Colonic mucosa (tissue), 4 donors: ENCODE data around the gene MTA3. TPM values are rescaled to one million over a fixed set of nuclear protein-coding genes. Genes with fewer than 3 reads are reported as not detected.

Experiments
- DNase-seq: peaks from one replicate; pipeline ENCODE4 v3.0.0-alpha.2; 2020
- H3K27ac ChIP-seq: fragments of 200-600 bp; one replicate; pipeline ENCODE4 v1.8.0; 2021
- H3K27me3 ChIP-seq: fragments of 200-600 bp; one replicate; pipeline ENCODE4 v1.8.0; 2021
- H3K36me3 ChIP-seq: fragments of 200-600 bp; one replicate; pipeline ENCODE4 v1.8.0; 2021
- H3K4me1 ChIP-seq: fragments of 200-600 bp; one replicate; pipeline ENCODE4 v1.8.0; 2021; ENCODE audit warnings: mild to moderate bottlenecking
- H3K4me3 ChIP-seq: fragments of 200-600 bp; one replicate; pipeline ENCODE4 v1.8.0; 2021
- H3K9ac ChIP-seq, 2 donors: one replicate each; pipeline ENCODE4 v1.7.0; 2013; ENCODE audit warnings: control low read depth in 2 of 2, low read depth in 2 of 2, low read length in 2 of 2
- H3K9me3 ChIP-seq: fragments of 200-600 bp; one replicate; pipeline ENCODE4 v1.8.0; 2021
- CTCF ChIP-seq: fragments of 200-600 bp; IDR thresholded peaks from one replicate; pipeline ENCODE4 v1.8.0; 2022; ENCODE audit warnings: antibody characterized with exemption, mild to moderate bottlenecking
- intact Hi-C: fragments of 100-400 bp; cut with DNase I; formaldehyde crosslinking; loops from one replicate; pipeline ENCODE4 v1.14.1; 2022
- total RNA-seq, 2 donors: library from RNA; stranded (reverse); fragmentation: NEBNext Ultra II Directional in 1 of 2; extraction: Animal tissue kit (Norgen Biotek cat#: 25700) in 1 of 2; gene quantifications; one replicate each; pipeline ENCODE4 v1.2.1, GENCODE V29; 2021
- donor health status: healthy.
- donor health status: DM: no; HTN: no; CAD: no.
- donor health status: DM: no; HTN: no; CAD: no.

MTA3 gene
- total RNA-seq, 2 donors from 2014 or later = 41.4 to 46.2 TPM

- intact Hi-C loops = no loop called here
- Histone ChIP-seq H3K27me3 (no peaks in the 10 kb centered on the region), H3K9ac (no peak overlapping the region), H3K4me1 (no peaks in the 10 kb centered on the region), H3K9me3 (no peaks in the 10 kb centered on the region), H3K4me3 (no peak overlapping the region), H3K27ac (no peak overlapping the region), H3K36me3 (no peaks in the 10 kb centered on the region)
- DNase-seq = no peak
- TF ChIP-seq CTCF = no peak
Observed at GRCh38 chr2:42537493-42537892, 30.9 kb upstream of the MTA3 start.

- no peaks in the 10 kb centered on the region for H3K27me3 ChIP-seq
- no peak for TF ChIP-seq CTCF
- DNase-seq = no peak
- H3K36me3 ChIP-seq = no peaks in the 10 kb centered on the region
- H3K9ac ChIP-seq = no peak overlapping the region
- no peak overlapping the region for H3K27ac ChIP-seq
- intact Hi-C loops = no loop called here
- no peaks in the 10 kb centered on the region for H3K4me1 ChIP-seq
- H3K9me3 ChIP-seq = no peaks in the 10 kb centered on the region
- H3K4me3 ChIP-seq = no peak overlapping the region
Observed at GRCh38 chr2:42542871-42543270, 25.6 kb upstream of the MTA3 start.

GRCh38 chr2:42545023-42545721 lies 23.3 kb upstream of the MTA3 start:
- no peak for TF ChIP-seq CTCF
- no peak overlapping the region for H3K9ac ChIP-seq
- DNase-seq = no peak
- H3K4me3 ChIP-seq = no peak overlapping the region
- intact Hi-C loops = no loop called here
- no peaks in the 10 kb centered on the region for H3K27me3 ChIP-seq
- H3K4me1 ChIP-seq = no peaks in the 10 kb centered on the region
- no peaks in the 10 kb centered on the region for H3K36me3 ChIP-seq
- no peak overlapping the region for H3K27ac ChIP-seq
- no peaks in the 10 kb centered on the region for H3K9me3 ChIP-seq

- intact Hi-C loops = no loop called here
- no peak for DNase-seq
- no peak overlapping the region for H3K27ac ChIP-seq
- H3K4me1 ChIP-seq = no peaks in the 10 kb centered on the region
- no peaks in the 10 kb centered on the region for H3K9me3 ChIP-seq
- no peaks in the 10 kb centered on the region for H3K27me3 ChIP-seq
- H3K4me3 ChIP-seq = no peak overlapping the region
- no peak for TF ChIP-seq CTCF
- no peaks in the 10 kb centered on the region for H3K36me3 ChIP-seq
- no peak overlapping the region for H3K9ac ChIP-seq
Observed at GRCh38 chr2:42545841-42546390, 22.5 kb upstream of the MTA3 start.

- DNase-seq = no peak
- no peak overlapping the region for H3K9ac ChIP-seq
- no peaks in the 10 kb centered on the region for H3K27me3 ChIP-seq
- no peaks in the 10 kb centered on the region for H3K36me3 ChIP-seq
- no peak for TF ChIP-seq CTCF
- H3K27ac ChIP-seq = no peak overlapping the region
- no peaks in the 10 kb centered on the region for H3K9me3 ChIP-seq
- H3K4me3 ChIP-seq = no peak overlapping the region
- intact Hi-C loops = no loop called here
- no peaks in the 10 kb centered on the region for H3K4me1 ChIP-seq
Observed at GRCh38 chr2:42547014-42547413, 21.4 kb upstream of the MTA3 start.
